ENCODE measurements around the gene ZNF277. TPM values are rescaled to one million over a fixed set of nuclear protein-coding genes. Genes with fewer than 3 reads are reported as not detected.

Gene ZNF277
- total and polyA plus RNA-seq, 7 experiments from 2014 or later = 19.5 to 38.8 (median 25.9) TPM

GRCh38 chr7:112205343-112206237 is 905 bp upstream of the ZNF277 start:
- ChIA-PET POLR2A (interaction anchor here (1.0 to 1.7 kb wide), 3 partner anchors 13 to 244 kb away, joined by 3 to 5 read pairs (median 5); partner anchors contain the start of gene IFRD1), CTCF (interaction anchor here (0.7 kb wide), 1 partner anchor 245 kb away, joined by 3 read pairs; no protein-coding TSS in a partner anchor)
- Histone ChIP-seq H3K9me3 (ENCODE audit: control insufficient read depth in 2 of 3, low read length in 3 of 3) (no peaks in the 10 kb centered on the region), H3K27me3 (ENCODE audit: control insufficient read depth in 2 of 2, insufficient read depth in 2 of 2, low read length in 2 of 2) (peaks cover 15 to 21% of the 10 kb centered on the region in 2 donors), H3K27ac (ENCODE audit: low read depth, low read length) (peak overlapping the region; percentile 54), H3K4me3 (ENCODE audit: low read length) (peak overlapping the region; percentile 94), H3K36me3 (ENCODE audit: control insufficient read depth in 2 of 3, insufficient read depth in 3 of 3, low read length in 3 of 3) (peaks cover 0 to 3% (median 0%) of the 10 kb centered on the region in 3 experiments), H3K4me1 (ENCODE audit: control insufficient read depth in 2 of 2, insufficient read depth in 2 of 2, low read length in 2 of 2) (peaks cover 14 to 22% of the 10 kb centered on the region in 2 donors)
- H3K4me3 Mint-ChIP-seq = peak overlapping the region; percentile 93 to 99 (median 96)
- no peaks in the 10 kb centered on the region for H3K9me3 Mint-ChIP-seq
- peak; percentile 13 to 60 (median 33) for DNase-seq
- no peaks in the 10 kb centered on the region for H3K36me3 Mint-ChIP-seq
- peaks cover 22 to 51% (median 37%) of the 10 kb centered on the region in 7 donors for H3K4me1 Mint-ChIP-seq
- peak; percentile 7 for ATAC-seq
- intact Hi-C loops (cut with micrococcal nuclease) = loop anchor here (1.0 to 10.0 kb wide), 10 partner anchors 187 to 1111 kb away; partner anchors contain the start of genes IFRD1 (in 2 of the 2), IMMP2L (in 2 of the 2), TMEM168 (in 2 of the 2) and LRRN3 (in 1 of the 2)
- peaks cover 33 to 44% (median 37%) of the 10 kb centered on the region in 5 donors for H3K27me3 Mint-ChIP-seq
- H3K27ac Mint-ChIP-seq = peak overlapping the region in 7 of 9 donors; percentile 5 to 94 (median 49)

GRCh38 chr7:112206991-112207592 is 597 bp downstream of the ZNF277 start:
- ATAC-seq (no peak), DNase-seq (peak in 3 of 9 donors; percentile 0 to 12 (median 4))
- peaks cover 9 to 12% of the 10 kb centered on the region in 2 donors for H3K27me3 ChIP-seq (ENCODE audit: control insufficient read depth in 2 of 2, insufficient read depth in 2 of 2, low read length in 2 of 2)
- no peaks in the 10 kb centered on the region for H3K9me3 ChIP-seq (ENCODE audit: control insufficient read depth in 2 of 3, low read length in 3 of 3)
- peak overlapping the region; percentile 93 to 99 (median 96) for H3K4me3 Mint-ChIP-seq
- H3K36me3 Mint-ChIP-seq = no peaks in the 10 kb centered on the region
- peaks cover 26 to 62% (median 42%) of the 10 kb centered on the region in 7 donors for H3K4me1 Mint-ChIP-seq
- peak overlapping the region; percentile 60 to 95 (median 85) for H3K27ac Mint-ChIP-seq
- peaks cover 0 to 3% (median 0%) of the 10 kb centered on the region in 3 experiments for H3K36me3 ChIP-seq (ENCODE audit: control insufficient read depth in 2 of 3, insufficient read depth in 3 of 3, low read length in 3 of 3)
- CTCF ChIA-PET = interaction anchor here (1.0 kb wide), 1 partner anchor 8 kb away, joined by 3 read pairs; no protein-coding TSS in a partner anchor
- peak overlapping the region; percentile 94 for H3K4me3 ChIP-seq (ENCODE audit: low read length)
- POLR2A ChIA-PET = interaction anchor here (0.6 to 1.4 kb wide), 4 partner anchors 9 to 249 kb away, joined by 3 to 6 read pairs (median 4); partner anchors contain the start of gene IFRD1
- H3K27ac ChIP-seq (ENCODE audit: low read depth, low read length) = peak overlapping the region; percentile 71
- H3K9me3 Mint-ChIP-seq = no peaks in the 10 kb centered on the region
- peaks cover 18 to 30% (median 22%) of the 10 kb centered on the region in 5 donors for H3K27me3 Mint-ChIP-seq
- peaks cover 14 to 22% of the 10 kb centered on the region in 2 donors for H3K4me1 ChIP-seq (ENCODE audit: control insufficient read depth in 2 of 2, insufficient read depth in 2 of 2, low read length in 2 of 2)
- intact Hi-C loops (cut with micrococcal nuclease) = loop anchor here (1.0 to 10.0 kb wide), 10 partner anchors 185 to 1112 kb away; partner anchors contain the start of genes IFRD1 (in 2 of the 2), IMMP2L (in 2 of the 2), TMEM168 (in 2 of the 2) and LRRN3 (in 1 of the 2)

- H3K4me1 ChIP-seq (ENCODE audit: control insufficient read depth in 2 of 2, insufficient read depth in 2 of 2, low read length in 2 of 2) = peaks cover 14 to 22% of the 10 kb centered on the region in 2 donors
- peaks cover 4 to 9% of the 10 kb centered on the region in 2 donors for H3K27me3 ChIP-seq (ENCODE audit: control insufficient read depth in 2 of 2, insufficient read depth in 2 of 2, low read length in 2 of 2)
- ChIA-PET CTCF (no interaction called here), POLR2A (interaction anchor here (1.4 kb wide), 1 partner anchor 10 kb away, joined by 3 read pairs; no protein-coding TSS in a partner anchor)
- no peak for DNase-seq
- H3K36me3 ChIP-seq (ENCODE audit: control insufficient read depth in 2 of 3, insufficient read depth in 3 of 3, low read length in 3 of 3) = peaks cover 0 to 3% (median 0%) of the 10 kb centered on the region in 3 experiments
- H3K9me3 Mint-ChIP-seq = no peaks in the 10 kb centered on the region
- H3K27ac ChIP-seq (ENCODE audit: low read depth, low read length) = no peak overlapping the region
- H3K36me3 Mint-ChIP-seq = no peaks in the 10 kb centered on the region
- peaks cover 15 to 26% (median 19%) of the 10 kb centered on the region in 5 donors for H3K27me3 Mint-ChIP-seq
- H3K4me3 ChIP-seq (ENCODE audit: low read length) = no peak overlapping the region
- peak overlapping the region; percentile 93 to 99 (median 96) for H3K4me3 Mint-ChIP-seq
- intact Hi-C loops (cut with micrococcal nuclease) = loop anchor here in 1 of 2 donors (2.0 to 10.0 kb wide), 3 partner anchors 185 to 1113 kb away; partner anchors contain the start of genes IMMP2L and LRRN3
- no peaks in the 10 kb centered on the region for H3K9me3 ChIP-seq (ENCODE audit: control insufficient read depth in 2 of 3, low read length in 3 of 3)
- peaks cover 30 to 64% (median 46%) of the 10 kb centered on the region in 7 donors for H3K4me1 Mint-ChIP-seq
- ATAC-seq = no peak
- peak overlapping the region in 1 of 9 donors; percentile 95 for H3K27ac Mint-ChIP-seq
These were observed 1.3 kb downstream of the ZNF277 start for GRCh38 chr7:112207765-112208164.

GRCh38 chr7:112211348-112211907 is 4.9 kb downstream of the ZNF277 start:
- peaks cover 0 to 5% (median under 1%) of the 10 kb centered on the region in 5 donors for H3K36me3 Mint-ChIP-seq
- H3K27me3 ChIP-seq (ENCODE audit: control insufficient read depth in 2 of 2, insufficient read depth in 2 of 2, low read length in 2 of 2) = no peaks in the 10 kb centered on the region
- no peak for DNase-seq
- H3K27ac Mint-ChIP-seq = no peak overlapping the region
- no peak overlapping the region for H3K27ac ChIP-seq (ENCODE audit: low read depth, low read length)
- ATAC-seq = no peak
- peaks cover 0 to 7% of the 10 kb centered on the region in 2 donors for H3K4me1 ChIP-seq (ENCODE audit: control insufficient read depth in 2 of 2, insufficient read depth in 2 of 2, low read length in 2 of 2)
- H3K9me3 ChIP-seq (ENCODE audit: control insufficient read depth in 2 of 3, low read length in 3 of 3) = no peaks in the 10 kb centered on the region
- H3K4me1 Mint-ChIP-seq = peaks cover 16 to 67% (median 48%) of the 10 kb centered on the region in 7 donors
- CTCF ChIA-PET = no interaction called here
- POLR2A ChIA-PET = no interaction called here
- no peaks in the 10 kb centered on the region for H3K9me3 Mint-ChIP-seq
- no peak overlapping the region for H3K4me3 ChIP-seq (ENCODE audit: low read length)
- no peak overlapping the region for H3K4me3 Mint-ChIP-seq
- intact Hi-C loops (cut with micrococcal nuclease) = no loop called here
- H3K27me3 Mint-ChIP-seq = no peaks in the 10 kb centered on the region
- peaks cover 0 to 3% (median 0%) of the 10 kb centered on the region in 3 experiments for H3K36me3 ChIP-seq (ENCODE audit: control insufficient read depth in 2 of 3, insufficient read depth in 3 of 3, low read length in 3 of 3)

GRCh38 chr7:112212571-112212970 is 6.1 kb downstream of the ZNF277 start:
- Histone ChIP-seq H3K9me3 (ENCODE audit: control insufficient read depth in 2 of 3, low read length in 3 of 3) (no peaks in the 10 kb centered on the region), H3K27me3 (ENCODE audit: control insufficient read depth in 2 of 2, insufficient read depth in 2 of 2, low read length in 2 of 2) (no peaks in the 10 kb centered on the region), H3K4me3 (ENCODE audit: low read length) (no peak overlapping the region), H3K36me3 (ENCODE audit: control insufficient read depth in 2 of 3, insufficient read depth in 3 of 3, low read length in 3 of 3) (no peaks in the 10 kb centered on the region), H3K27ac (ENCODE audit: low read depth, low read length) (no peak overlapping the region), H3K4me1 (ENCODE audit: control insufficient read depth in 2 of 2, insufficient read depth in 2 of 2, low read length in 2 of 2) (peaks cover 0 to 2% of the 10 kb centered on the region in 2 donors)
- no peak for DNase-seq
- no peak overlapping the region for H3K27ac Mint-ChIP-seq
- intact Hi-C loops (cut with micrococcal nuclease) = no loop called here
- ChIA-PET POLR2A (interaction anchor here (1.0 to 1.2 kb wide), 2 partner anchors 9 to 11 kb away, joined by 3 read pairs; no protein-coding TSS in a partner anchor), CTCF (no interaction called here)
- no peaks in the 10 kb centered on the region for H3K9me3 Mint-ChIP-seq
- ATAC-seq = no peak
- H3K36me3 Mint-ChIP-seq = peaks cover 0 to 14% (median 5%) of the 10 kb centered on the region in 5 donors
- H3K27me3 Mint-ChIP-seq = no peaks in the 10 kb centered on the region
- no peak overlapping the region for H3K4me3 Mint-ChIP-seq
- peaks cover 19 to 65% (median 48%) of the 10 kb centered on the region in 7 donors for H3K4me1 Mint-ChIP-seq

- POLR2A ChIA-PET = interaction anchor here (1.2 kb wide), 1 partner anchor 10 kb away, joined by 3 read pairs; no protein-coding TSS in a partner anchor
- Mint-ChIP-seq H3K27me3 (no peaks in the 10 kb centered on the region), H3K36me3 (peaks cover 0 to 23% (median 9%) of the 10 kb centered on the region in 5 donors), H3K27ac (no peak overlapping the region), H3K4me1 (peaks cover 15 to 71% (median 53%) of the 10 kb centered on the region in 7 donors), H3K4me3 (no peak overlapping the region), H3K9me3 (no peaks in the 10 kb centered on the region)
- Histone ChIP-seq H3K4me1 (ENCODE audit: control insufficient read depth in 2 of 2, insufficient read depth in 2 of 2, low read length in 2 of 2) (no peaks in the 10 kb centered on the region), H3K9me3 (ENCODE audit: control insufficient read depth in 2 of 3, low read length in 3 of 3) (no peaks in the 10 kb centered on the region), H3K27ac (ENCODE audit: low read depth, low read length) (no peak overlapping the region), H3K27me3 (ENCODE audit: control insufficient read depth in 2 of 2, insufficient read depth in 2 of 2, low read length in 2 of 2) (no peaks in the 10 kb centered on the region), H3K4me3 (ENCODE audit: low read length) (no peak overlapping the region), H3K36me3 (ENCODE audit: control insufficient read depth in 2 of 3, insufficient read depth in 3 of 3, low read length in 3 of 3) (no peaks in the 10 kb centered on the region)
- CTCF ChIA-PET = no interaction called here
- DNase-seq = no peak
- ATAC-seq = no peak
- intact Hi-C loops (cut with micrococcal nuclease) = no loop called here
These were observed 7.2 kb downstream of the ZNF277 start for GRCh38 chr7:112213735-112214134.
